SU-DHL-6 (cell line): Measurements from ENCODE around the gene NCF4.

Experiments
- H2AFZ ChIP-seq: fragments of 200-600 bp; sonication (generic); 2 replicates; pipeline ENCODE4 v1.6.1; 2014; ENCODE audit warnings: low read depth, mild to moderate bottlenecking, moderate library complexity, mixed read lengths, antibody characterized with exemption, low read length; ENCODE audit not compliant: severe bottlenecking
- H3F3A ChIP-seq: fragments of 200-600 bp; shearing (Covaris generic); 2 replicates; pipeline ENCODE4 v1.6.0; 2016; ENCODE audit warnings: antibody characterized with exemption, mild to moderate bottlenecking; ENCODE audit not compliant: insufficient read depth
- H3K27ac ChIP-seq: fragments of 200-600 bp; sonication (generic); 2 replicates; pipeline ENCODE4 v1.5.1; 2016; ENCODE audit warnings: low read depth, mild to moderate bottlenecking, low read length, moderate library complexity, mixed read lengths
- H3K27me3 ChIP-seq: fragments of 200-600 bp; sonication (generic), shearing (Covaris generic); 2 replicates; pipeline ENCODE4 v1.6.0; 2014; ENCODE audit warnings: mild to moderate bottlenecking, low read length
- H3K36me3 ChIP-seq: fragments of 200-600 bp; sonication (generic); 2 replicates; pipeline ENCODE4 v1.6.1; 2014; ENCODE audit warnings: mild to moderate bottlenecking, low read length, mixed read lengths
- H3K4me2 ChIP-seq: fragments of 300-600, 200-600 bp; shearing (Covaris generic), sonication (generic); 2 replicates; pipeline ENCODE4 v1.6.0; 2014; ENCODE audit warnings: low read length, low read depth, mild to moderate bottlenecking; ENCODE audit not compliant: poor library complexity, severe bottlenecking
- H3K4me3 ChIP-seq: fragments of 200-600 bp; sonication (generic); 2 replicates; pipeline ENCODE4 v1.5.1; 2014; ENCODE audit warnings: antibody characterized with exemption, low read length, mild to moderate bottlenecking, mixed read lengths; ENCODE audit not compliant: insufficient read depth, poor library complexity, severe bottlenecking
- H3K79me2 ChIP-seq: fragments of 200-600 bp; sonication (generic); 2 replicates; pipeline ENCODE4 v1.6.1; 2014; ENCODE audit warnings: mild to moderate bottlenecking, low read length, moderate library complexity; ENCODE audit not compliant: insufficient read depth
- H3K9ac ChIP-seq: fragments of 200-600 bp; sonication (generic); 2 replicates; pipeline ENCODE4 v1.7.0; 2014; ENCODE audit warnings: mild to moderate bottlenecking, low read length
- H3K9me2 ChIP-seq: fragments of 200-600 bp; sonication (generic); replicated peaks from 2 replicates; pipeline ENCODE4 v1.6.1; 2014; ENCODE audit warnings: low read length; ENCODE audit not compliant: insufficient read depth
- H3K9me3 ChIP-seq: fragments of 200-600 bp; sonication (generic); 2 replicates; pipeline ENCODE4 v1.6.1; 2014; ENCODE audit warnings: low read length, mixed read lengths; ENCODE audit not compliant: insufficient read depth
- H4K20me1 ChIP-seq: fragments of 200-600 bp; sonication (generic); 2 replicates; pipeline ENCODE4 v1.6.1; 2014; ENCODE audit warnings: low read depth, mild to moderate bottlenecking, antibody characterized with exemption, low read length, moderate library complexity, mixed read lengths
- EZH2phosphoT487 ChIP-seq: fragments of 200-600 bp; sonication (generic), shearing (Covaris generic); conservative IDR thresholded peaks from 2 replicates; pipeline ENCODE4 v1.6.1; 2018; ENCODE audit warnings: mild to moderate bottlenecking, antibody characterized with exemption, low read length, moderate library complexity, mixed read lengths
- TF ChIP-seq, protein P1 (sequence below): fragments of 200-600 bp; sonication (generic); IDR thresholded peaks from one replicate; pipeline ENCODE4 v1.5.1; 2017; ENCODE audit warnings: antibody characterized with exemption, mild to moderate bottlenecking, low read length, moderate library complexity; ENCODE audit not compliant: insufficient read depth, poor library complexity, severe bottlenecking

The NCF4 gene

GRCh38 chr22:36871669-36872081 is 10.9 kb downstream of the NCF4 start:
- no peaks in the 10 kb centered on the region for H3K27me3 ChIP-seq
- no peak overlapping the region for H3K4me2 ChIP-seq
- no peaks in the 10 kb centered on the region for H3K36me3 ChIP-seq
- no peak overlapping the region for H2AFZ ChIP-seq
- H3K4me3 ChIP-seq, result no peak overlapping the region
- H3K27ac ChIP-seq, result no peak overlapping the region
- no peaks in the 10 kb centered on the region for H3F3A ChIP-seq
- no peaks in the 10 kb centered on the region for H4K20me1 ChIP-seq
- no peaks in the 10 kb centered on the region for H3K9me2 ChIP-seq
- TF ChIP-seq, protein P1, sequence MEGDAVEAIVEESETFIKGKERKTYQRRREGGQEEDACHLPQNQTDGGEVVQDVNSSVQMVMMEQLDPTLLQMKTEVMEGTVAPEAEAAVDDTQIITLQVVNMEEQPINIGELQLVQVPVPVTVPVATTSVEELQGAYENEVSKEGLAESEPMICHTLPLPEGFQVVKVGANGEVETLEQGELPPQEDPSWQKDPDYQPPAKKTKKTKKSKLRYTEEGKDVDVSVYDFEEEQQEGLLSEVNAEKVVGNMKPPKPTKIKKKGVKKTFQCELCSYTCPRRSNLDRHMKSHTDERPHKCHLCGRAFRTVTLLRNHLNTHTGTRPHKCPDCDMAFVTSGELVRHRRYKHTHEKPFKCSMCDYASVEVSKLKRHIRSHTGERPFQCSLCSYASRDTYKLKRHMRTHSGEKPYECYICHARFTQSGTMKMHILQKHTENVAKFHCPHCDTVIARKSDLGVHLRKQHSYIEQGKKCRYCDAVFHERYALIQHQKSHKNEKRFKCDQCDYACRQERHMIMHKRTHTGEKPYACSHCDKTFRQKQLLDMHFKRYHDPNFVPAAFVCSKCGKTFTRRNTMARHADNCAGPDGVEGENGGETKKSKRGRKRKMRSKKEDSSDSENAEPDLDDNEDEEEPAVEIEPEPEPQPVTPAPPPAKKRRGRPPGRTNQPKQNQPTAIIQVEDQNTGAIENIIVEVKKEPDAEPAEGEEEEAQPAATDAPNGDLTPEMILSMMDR, result no peak
- no peak for TF ChIP-seq EZH2phosphoT487
- no peaks in the 10 kb centered on the region for H3K9me3 ChIP-seq
- H3K9ac ChIP-seq, result no peak overlapping the region
- H3K79me2 ChIP-seq, result no peaks in the 10 kb centered on the region

GRCh38 chr22:36872084-36872483 is 11.3 kb downstream of the NCF4 start:
- H3K36me3 ChIP-seq, result no peaks in the 10 kb centered on the region
- H3K4me2 ChIP-seq, result no peak overlapping the region
- no peak overlapping the region for H3K4me3 ChIP-seq
- H3K27me3 ChIP-seq, result no peaks in the 10 kb centered on the region
- H3K79me2 ChIP-seq, result no peaks in the 10 kb centered on the region
- no peak for TF ChIP-seq EZH2phosphoT487
- TF ChIP-seq, protein P1, result no peak
- H3K27ac ChIP-seq, result no peak overlapping the region
- no peaks in the 10 kb centered on the region for H3K9me2 ChIP-seq
- H3K9ac ChIP-seq, result no peak overlapping the region
- no peaks in the 10 kb centered on the region for H4K20me1 ChIP-seq
- H3K9me3 ChIP-seq, result no peaks in the 10 kb centered on the region
- no peak overlapping the region for H2AFZ ChIP-seq
- no peaks in the 10 kb centered on the region for H3F3A ChIP-seq

GRCh38 chr22:36872866-36873498 is 12.2 kb downstream of the NCF4 start:
- Histone ChIP-seq H3K4me2 (no peak overlapping the region), H3K79me2 (no peaks in the 10 kb centered on the region), H3K4me3 (no peak overlapping the region), H3K9me2 (no peaks in the 10 kb centered on the region), H3K36me3 (no peaks in the 10 kb centered on the region), H3K27me3 (no peaks in the 10 kb centered on the region), H4K20me1 (no peaks in the 10 kb centered on the region), H3F3A (no peaks in the 10 kb centered on the region), H3K9me3 (no peaks in the 10 kb centered on the region), H3K9ac (no peak overlapping the region), H3K27ac (no peak overlapping the region), H2AFZ (no peak overlapping the region)
- TF ChIP-seq, protein P1, result no peak
- TF ChIP-seq EZH2phosphoT487, result no peak
